GM19193 (cell line): Measurements from ENCODE around the gene UNKL.

ENCODE experiments used
- POLR2A ChIP-seq: IDR thresholded peaks from 4 replicates; pipeline ENCODE4 v1.6.1; 2011; ENCODE audit not compliant: insufficient read depth, insufficient read length; ENCODE audit errors: extremely low read depth

Gene UNKL

DNA sequence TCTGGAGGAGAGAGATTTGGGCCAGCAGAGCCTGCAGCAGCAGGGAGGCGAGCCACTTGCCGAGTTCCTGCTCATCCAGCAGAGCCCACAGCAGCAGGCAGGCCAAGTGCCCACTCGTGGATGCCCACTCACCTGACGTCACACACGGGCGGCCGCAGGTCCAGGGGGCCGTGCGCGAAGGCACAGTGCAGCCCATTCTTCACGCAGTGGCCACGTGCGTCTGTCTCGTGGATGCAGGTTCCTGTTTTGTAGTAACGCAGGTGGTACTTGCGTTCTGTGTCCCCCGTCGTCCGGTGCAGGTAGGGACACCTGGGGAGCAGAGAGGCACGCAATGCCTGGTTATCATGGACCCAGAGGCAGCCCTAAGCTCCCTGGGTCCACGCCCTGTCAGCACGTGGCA is 11.5 kb downstream of the UNKL start:
- TF ChIP-seq POLR2A = no peak

DNA sequence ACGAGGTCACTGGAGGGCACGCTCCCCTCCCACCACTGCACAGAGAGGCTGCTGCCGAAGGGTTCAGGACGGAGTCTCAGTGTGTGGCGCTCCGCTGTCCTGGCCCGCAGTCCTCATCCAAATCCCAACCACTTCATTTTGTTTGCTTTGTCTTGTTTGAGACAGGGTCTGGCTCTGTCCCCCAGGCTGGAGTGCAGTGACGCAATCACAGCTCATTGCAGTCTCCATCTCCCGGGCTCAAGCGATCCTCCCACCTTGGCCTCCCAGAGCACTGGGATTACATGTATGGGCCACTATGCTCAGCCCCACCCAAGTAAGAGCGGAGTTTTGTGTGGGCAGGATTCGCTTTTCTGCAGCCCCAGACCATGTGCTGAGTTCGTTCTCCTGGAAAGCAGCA is 12.7 kb downstream of the UNKL start:
- no peak for TF ChIP-seq POLR2A

DNA sequence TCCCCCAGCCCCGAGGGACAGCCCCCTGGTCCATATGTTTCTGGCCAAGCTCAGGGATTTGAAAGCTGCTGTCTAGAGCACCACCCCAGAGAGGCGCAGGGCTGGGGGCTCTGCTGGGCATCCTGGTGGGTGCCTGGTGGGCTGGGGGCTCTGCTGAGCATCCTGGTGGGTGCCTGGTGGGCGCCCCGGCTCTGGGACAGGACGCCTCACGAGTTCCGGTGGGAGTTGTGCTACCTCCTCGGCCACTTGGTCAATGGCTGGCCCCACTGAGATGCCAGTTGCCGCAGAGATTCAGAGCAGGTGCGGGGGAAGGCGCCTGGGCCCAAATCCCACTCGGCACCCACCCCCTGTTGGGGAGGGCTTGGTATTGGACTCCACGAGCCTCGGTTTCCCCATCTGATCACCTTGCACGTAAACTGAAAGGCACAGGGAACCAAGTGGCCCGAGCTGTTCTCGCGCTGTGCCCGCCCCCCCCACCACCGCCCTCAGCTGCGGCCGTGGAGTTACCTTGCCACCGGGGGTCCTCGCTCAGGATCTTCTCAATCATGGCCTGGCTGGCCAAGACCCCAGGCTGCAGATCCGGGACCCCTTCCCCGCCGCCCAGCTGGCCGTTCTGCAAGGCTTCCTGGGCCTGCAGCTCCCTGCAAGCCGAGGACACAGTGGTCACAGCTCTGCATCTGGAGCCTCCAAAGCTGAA is 13.3 kb downstream of the UNKL start:
- no peak for TF ChIP-seq POLR2A

DNA sequence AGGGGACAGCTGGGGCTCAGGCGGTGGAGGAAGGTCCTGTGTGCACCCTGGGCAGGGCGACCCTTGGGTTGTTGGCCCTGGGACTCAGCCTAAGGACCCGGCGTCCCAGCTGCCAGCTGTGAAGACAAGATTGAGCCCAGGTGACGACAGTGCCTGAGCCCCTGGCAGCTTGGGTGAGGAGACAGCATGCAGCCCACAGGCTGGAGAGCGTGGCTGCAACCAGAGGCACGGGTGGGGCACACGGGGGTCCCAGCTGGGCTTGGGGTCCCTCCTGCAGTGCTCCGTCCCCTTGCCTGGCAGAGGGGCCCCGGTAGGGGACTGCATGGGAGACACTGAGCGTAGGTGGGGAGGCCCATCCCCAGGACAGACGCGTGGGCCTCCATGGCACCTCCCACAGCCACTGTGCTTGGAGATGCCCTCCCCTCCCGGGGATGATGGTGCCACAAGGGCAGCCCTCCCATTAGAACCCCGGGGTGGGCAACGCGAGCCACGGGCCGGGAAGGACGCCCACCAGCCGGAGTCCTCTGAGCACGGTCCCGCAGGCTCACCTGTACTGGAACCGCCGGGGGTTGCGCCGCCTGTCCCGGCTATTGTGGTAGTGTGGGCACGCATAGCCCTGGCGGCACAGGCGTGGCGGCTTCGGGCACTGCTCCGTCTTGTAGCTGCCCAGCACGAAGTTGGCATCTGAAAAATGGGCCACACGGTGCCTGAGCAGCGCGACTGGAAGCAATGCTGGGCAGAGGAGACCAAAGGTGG is 15.5 kb downstream of the UNKL start:
- no peak for TF ChIP-seq POLR2A

DNA sequence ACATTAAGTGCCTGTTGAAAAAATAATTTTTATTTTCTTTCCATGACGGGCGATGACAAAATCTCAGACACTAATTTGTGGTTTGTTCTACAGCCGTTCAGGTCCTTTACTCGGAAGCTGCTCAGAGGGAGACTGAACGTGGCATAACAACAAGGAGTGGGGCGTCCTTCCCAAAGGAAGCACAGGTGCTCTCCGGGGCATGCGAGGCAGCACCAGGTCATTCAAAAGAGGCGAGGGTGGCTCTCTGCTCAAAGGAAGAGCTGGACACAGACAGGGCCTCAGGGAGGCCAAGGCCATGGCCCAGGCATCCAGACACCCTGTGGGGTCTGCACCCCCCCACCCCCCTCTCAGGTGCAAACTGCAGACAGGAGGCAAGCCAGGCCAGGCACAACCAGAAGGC is 16.2 kb downstream of the UNKL start:
- TF ChIP-seq POLR2A = no peak

DNA sequence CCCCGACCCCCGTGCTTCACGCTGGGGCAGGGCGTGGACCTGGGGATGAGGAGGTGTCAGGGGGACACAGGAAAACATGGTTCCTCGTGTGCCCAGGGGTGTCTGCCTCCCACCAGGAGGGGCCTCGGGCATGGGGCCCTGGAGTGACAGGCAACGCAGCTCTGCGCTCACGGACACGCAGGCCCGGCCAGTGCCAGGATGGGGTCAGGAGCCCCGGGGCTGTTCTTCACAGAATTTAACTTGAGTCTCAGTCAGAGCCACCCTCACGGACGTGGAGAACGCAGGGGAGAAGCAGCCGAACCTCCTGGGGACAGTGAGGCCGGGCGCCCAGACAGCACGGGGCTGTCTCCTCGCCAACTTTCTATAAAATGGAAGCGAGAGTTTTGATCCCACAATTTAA is 16.7 kb downstream of the UNKL start:
- TF ChIP-seq POLR2A = no peak

DNA sequence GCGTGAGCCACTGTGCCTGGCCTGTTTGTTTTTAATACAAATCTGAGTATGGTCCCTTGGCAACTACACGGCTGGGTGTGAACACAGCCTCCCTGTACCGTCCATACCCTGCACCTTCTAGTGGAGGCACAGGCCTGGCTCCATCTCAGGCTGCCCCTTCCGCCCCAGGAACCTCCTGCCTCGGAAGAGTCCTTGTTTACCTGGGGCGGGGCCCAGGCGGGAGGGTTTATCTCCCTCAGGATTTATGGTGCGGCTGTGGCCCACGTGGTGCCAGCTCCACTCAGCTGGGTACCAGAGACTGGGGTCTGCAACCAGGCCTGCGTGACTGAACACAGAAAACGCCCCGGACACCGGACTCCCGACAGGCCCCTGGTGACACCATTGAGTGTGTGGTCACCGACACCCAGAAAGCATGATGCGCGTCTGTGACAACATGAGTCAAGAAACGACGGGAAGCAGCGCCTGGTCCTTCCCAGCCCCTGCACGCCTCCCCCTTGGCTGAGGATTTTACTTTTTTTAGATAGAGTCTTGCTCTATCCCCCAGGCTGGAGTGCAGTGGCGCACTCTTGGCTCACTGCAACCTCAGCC is 19.0 kb downstream of the UNKL start:
- TF ChIP-seq POLR2A = no peak

DNA sequence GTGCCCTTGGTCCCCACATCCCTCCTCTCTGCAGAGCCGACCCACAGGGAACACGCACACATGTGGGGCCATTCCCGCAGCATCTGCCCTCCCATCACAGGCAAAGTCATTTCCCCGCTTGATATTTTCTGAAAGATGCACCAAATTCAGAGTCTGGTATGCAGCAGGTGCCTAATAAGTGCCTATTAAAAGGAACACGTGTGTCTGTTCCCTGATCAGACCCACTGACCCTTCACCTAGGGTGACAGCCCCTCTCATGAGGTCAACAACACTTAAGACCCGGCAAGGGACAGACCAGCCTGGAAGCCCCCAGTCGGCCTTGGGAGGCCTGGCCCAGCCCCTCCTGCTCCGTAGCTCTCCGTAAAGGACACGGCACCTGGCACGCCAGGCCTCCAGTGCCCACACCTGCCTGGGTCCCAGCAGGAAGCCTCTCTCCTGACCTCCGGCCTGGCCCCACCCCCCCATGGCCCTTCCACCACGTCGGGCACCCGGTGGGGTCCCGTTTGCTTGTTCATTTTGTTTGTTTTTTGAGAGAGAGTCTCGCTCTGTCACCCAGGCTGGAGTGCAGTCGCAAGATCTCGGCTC is 20.0 kb downstream of the UNKL start:
- TF ChIP-seq POLR2A = no peak

DNA sequence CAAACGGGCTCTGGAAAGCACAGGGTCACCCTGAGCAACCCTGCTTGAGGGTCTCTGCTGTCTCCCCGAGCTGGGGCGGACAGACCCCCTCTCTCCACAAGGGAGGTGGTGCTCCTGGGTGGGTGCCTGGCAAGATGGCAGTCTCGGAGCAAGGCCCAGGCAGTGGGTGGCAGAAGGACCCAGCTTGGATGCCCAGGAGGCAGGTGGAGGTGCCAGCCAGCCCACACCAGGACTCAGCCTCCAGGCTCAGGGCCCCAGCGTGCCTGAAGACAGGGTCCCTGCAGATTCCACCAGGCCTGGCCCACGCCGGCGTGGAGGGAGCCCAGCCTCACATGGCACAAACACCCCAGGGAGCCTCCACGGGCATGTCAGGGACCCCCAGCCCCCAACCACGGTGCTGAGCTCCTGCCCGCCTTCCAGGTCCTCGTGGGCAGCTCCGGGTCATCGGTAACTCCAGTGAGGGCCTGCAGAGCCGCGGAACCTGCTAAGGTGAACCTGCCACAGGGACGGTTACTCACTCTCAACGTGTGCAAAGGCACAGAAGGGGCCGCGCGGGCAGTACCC is 20.8 kb downstream of the UNKL start:
- TF ChIP-seq POLR2A = no peak

DNA sequence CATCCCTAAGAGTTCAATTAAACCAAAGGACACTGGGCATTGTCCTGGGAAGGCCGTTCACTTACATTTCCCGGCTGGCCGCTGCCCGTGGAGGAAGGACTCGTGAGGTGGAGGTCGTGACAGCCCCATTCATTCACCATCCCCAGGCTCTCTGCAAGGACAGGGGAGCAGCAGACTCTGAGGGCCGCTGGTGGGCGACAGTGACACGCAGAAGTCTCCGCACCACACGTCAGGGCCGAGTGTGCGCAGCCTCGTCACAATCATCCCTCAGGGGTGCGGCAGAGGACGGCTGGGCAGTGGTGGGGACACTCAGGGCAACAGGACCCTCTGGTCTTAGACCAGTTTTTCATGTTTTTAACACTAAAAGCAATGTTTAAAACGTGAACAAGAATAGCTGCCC is 21.7 kb downstream of the UNKL start:
- no peak for TF ChIP-seq POLR2A

DNA sequence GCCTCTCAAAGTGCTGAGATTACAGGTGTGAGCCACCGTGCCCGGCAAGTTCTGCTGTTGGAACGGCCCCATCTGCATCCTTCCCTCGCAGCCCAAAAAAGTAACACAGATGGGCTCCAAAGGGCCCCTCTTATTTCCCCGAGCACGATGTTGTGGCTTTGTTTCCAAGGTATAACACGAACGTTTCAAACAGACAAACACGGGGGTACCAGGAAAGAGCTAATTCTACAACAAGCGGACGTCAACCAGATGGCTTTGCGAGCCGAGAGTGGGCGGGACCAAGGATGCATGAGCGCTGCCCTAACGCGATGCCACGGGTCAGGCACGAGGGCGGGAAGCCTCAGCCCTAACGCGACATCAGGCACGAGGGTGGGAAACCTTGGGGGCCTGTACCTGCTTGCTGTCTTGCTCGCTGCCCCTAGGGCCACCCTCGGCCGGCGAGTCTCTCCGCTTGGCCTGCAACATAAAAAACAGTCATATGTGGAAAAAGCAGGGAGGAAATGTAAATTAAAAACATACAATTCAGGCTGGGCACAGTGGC is 24.2 kb downstream of the UNKL start:
- TF ChIP-seq POLR2A = no peak

DNA sequence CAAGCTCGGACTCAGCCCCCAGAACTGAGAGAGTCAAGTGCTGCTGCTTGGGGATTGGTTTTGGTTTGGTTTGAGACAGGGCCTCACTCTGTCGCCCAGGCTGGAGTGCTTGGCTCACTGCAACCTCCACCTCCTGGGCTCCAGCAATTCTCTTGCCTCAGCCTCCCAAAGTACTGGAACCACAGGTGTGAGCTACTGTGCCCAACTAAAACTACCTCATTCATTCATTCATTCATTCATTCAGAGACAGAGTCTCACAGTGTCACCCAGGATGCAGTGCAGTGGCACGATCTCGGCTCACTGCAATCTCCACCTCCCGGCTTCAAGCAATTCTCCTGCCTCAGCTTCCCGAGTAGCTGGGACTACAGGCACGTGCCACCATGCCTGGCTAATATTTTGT is 24.7 kb downstream of the UNKL start:
- no peak for TF ChIP-seq POLR2A

DNA sequence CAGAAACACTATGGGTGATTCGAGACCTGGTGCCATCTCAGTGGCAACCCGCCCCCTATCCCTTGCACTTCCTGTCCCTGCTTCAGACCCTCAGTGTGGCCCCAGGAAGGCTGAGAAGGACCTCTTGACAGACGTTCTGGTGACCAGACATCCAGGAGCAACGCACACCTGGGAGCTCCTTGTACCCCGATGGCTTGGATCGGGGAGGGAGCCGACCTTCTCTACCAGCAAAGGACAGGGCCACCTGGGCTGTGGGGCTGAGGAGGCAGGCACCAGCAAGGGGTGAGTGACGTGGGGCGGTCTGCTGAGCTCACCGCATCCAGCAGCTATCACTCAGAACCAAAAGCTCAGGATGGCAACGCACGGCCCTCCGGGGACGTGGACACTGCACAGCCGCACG is 27.2 kb downstream of the UNKL start:
- TF ChIP-seq POLR2A = no peak

DNA sequence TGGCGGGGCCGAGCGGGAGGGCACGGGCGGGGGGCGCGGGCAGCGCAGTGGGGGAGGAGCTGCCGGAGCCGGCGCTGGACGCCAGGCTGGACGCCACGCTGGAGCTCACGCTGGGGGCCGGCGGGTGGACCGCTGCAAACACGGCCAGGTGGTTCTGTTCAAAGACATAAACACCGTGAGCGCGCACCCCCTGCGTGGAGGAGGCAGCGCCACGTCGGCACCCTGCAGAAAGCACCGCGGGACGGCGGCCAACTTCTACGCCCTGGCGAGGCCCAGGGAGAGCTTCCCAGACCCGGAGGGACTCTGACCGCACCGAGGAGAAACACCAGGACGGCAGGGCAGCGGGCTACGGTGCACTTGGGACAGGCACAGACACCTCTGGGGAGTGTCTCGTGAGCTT is 29.3 kb downstream of the UNKL start:
- TF ChIP-seq POLR2A = no peak

DNA sequence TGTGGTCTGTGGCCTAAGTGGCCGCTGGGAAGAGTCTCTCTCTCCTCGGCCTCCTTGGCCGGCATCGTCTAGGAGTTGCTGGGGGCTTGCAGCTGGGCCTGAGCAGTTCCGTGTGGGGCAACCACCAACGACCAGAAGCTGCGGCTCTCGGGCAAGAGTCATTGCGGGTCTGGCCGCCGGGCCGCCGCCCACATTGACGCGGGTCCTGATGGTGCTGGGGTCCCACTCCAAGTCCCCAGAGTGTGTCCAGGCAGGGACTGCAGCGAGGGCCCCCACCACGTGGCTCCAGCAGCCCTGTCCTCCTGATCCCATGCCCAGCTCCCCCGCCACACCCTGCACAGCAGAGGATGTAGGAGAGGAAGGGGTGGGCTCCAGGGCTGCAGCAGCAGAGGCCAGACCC is 30.9 kb downstream of the UNKL start:
- TF ChIP-seq POLR2A = no peak
